HT-29 (cell line): ENCODE measurements around the gene CCNQ. TPM values are rescaled to one million over a fixed set of nuclear protein-coding genes. Genes with fewer than 3 reads are reported as not detected.
A peak's percentile ranks its signal among the peaks of the same experiment; 100 is the strongest.

Experiments
- DNase-seq: peaks from one replicate; pipeline ENCODE4 v3.0.0-alpha.2; 2015; ENCODE audit warnings: low spot score
- total RNA-seq: library from RNA; depleted of rRNA; stranded (reverse); fragments of >200 nt; shearing (Covaris generic); gene quantifications from 2 replicates; pipeline ENCODE4 v1.2.3, GENCODE V29; 2014

Gene CCNQ
- total RNA-seq, 1 experiment from 2014 or later, result 107 TPM

DNA sequence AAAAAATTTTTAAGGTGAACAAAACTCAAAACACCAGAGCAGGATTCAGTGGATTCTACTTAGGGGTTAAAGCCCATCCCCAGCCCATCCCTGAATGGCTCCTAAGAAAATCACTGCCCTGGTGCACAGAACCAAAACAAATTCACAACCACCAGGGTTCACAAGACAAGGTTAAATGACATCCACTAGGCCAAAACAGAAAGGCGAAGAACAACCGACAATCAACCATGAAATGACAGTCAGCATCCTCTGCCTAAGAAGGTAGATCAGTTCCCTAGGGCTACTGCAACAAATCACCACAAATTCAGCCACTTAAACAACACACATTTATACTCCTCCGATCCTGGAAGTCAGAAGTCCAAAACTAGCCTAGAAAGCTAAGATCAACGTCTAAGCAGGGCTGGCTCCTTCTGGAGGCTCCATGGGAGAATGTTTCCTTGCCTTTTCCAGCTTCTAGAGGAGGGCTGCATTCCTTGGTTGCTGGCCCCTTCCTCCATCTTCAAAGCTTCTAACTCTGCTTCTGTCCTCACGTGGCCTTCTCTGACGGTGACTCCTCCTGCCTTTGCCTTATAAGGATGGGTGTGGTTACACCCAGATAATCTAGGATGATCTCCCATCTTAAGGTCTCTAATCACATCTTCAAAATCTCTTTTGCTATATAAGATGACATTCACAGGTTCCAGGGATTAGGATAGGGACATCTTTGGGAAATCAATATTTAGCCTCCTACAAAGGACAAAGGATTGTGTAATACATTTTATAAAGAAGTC, 1.8 kb downstream of the CCNQ start:
- no peak for DNase-seq

- no peak for DNase-seq
These were observed 2.8 kb downstream of the CCNQ start for GRCh38 chrX:153595859-153596857.

GRCh38 chrX:153595387-153595786, 3.6 kb downstream of the CCNQ start:
- no peak for DNase-seq

- DNase-seq, result no peak
These were observed 5.0 kb downstream of the CCNQ start for GRCh38 chrX:153593811-153594500.

DNA sequence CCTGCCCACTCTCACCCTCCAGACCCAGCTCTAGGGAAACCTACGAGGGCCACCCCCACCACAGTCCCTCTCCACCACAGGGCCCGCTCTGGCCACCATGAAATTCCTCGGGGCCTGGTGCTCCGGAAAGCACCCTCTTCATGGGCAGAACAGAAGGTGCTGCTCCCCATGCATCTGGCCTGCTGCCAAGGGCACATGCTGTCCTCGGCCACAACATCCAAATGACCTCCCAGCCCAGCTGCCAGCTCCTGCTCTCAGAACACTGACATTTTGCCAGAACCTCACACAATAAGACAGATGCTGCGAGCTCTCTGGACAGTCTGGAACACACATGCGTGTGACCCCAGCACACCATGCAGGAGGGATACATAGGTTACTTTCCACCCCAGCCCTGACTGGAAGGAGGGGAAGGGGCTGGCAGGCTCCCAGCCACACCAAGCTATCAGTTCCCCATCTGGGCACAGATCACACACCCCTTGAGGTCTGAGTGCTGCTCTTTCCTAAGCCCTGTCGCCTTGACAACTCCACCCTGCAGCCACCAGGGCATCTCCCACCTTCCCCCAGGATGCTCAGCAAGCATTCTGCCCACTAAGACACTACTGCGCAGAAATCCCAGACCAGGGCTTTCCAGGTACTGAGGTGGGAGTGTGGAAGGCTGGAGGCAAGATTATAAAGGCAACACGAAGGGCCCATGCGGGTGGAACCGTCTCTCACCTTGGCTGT, 5.8 kb downstream of the CCNQ start:
- DNase-seq, result no peak

DNA sequence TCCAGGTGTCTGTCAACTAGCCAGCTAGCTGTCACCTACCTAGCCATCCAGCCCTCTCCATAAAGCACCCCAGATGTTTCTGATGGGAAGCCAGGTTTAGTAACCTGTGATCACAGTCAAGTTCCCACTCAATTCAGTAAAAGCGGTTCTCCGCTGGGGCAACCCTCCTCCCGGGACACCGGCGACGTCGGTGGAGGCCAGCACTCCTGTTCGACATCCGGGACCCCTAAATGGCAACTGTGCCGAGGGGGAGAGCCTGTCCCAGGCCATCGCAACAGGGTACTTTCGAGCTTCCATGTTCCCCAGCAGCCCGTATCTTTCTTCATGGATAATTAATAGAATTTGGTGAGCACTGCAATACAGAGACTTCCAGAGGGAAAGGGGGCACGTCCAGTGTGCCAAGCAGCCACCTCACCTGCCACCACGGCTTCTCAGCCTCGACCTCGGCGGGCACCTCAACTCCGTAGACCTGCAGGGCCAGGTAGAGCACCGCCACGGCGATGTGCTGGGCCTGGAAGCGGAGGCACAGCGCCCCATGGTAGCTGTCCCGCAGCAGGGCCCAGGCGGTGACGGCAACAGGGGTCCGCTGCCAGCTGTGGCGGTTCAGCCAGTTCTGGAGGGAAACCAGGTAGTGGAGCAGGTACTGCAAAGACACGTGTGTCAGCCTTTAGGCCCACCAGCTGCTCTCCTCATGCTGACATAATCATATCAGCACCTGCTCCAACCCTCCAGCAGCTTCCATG, 6.7 kb downstream of the CCNQ start:
- DNase-seq, result no peak

DNA sequence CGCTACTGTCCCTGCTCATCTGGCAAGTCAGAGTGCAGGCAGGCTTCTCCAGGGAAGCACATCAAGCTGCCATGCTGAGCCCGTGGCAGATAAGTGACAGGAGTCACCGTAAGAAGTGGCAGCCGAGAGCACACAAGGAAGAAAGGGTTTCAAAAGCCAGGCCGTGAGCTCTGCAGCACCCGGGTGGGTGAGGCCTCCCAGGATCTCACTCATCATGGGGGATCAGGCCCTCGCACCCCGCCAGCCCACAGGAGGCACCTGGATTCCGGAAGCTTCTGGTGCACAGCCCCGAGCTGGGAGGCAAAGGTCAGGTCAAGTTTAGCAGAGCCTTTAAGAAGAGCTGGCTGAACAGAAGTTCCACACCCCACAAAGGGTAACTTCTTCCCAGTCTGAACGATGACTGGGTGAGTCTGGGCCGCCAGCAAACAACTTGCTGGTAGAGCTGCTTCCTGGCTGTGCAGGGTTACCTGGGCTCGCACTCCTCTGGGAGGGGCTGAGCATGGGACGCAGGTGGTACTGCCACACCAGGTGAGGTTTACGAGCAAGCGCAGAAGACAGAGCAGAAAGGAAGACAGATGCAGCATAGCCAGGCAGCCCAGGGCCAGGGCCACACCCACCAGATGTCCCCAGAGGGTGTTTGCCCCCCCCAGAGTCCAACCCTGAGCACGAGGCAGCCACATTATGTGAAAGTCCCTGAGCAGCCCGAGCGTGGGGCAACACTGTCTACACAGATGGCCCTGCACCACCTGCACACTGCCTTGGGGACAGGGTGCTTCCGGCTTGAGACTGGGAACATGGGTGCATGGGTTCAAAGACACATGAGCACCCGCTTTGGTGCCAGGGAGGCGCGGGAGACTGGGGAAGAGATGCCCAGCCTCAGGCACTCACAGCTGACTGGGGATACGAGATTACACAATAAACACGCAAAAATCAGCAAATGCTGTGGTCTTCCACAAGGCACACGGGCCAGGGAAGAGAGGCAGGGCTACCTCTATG, 7.7 kb downstream of the CCNQ start:
- DNase-seq, result no peak

DNA sequence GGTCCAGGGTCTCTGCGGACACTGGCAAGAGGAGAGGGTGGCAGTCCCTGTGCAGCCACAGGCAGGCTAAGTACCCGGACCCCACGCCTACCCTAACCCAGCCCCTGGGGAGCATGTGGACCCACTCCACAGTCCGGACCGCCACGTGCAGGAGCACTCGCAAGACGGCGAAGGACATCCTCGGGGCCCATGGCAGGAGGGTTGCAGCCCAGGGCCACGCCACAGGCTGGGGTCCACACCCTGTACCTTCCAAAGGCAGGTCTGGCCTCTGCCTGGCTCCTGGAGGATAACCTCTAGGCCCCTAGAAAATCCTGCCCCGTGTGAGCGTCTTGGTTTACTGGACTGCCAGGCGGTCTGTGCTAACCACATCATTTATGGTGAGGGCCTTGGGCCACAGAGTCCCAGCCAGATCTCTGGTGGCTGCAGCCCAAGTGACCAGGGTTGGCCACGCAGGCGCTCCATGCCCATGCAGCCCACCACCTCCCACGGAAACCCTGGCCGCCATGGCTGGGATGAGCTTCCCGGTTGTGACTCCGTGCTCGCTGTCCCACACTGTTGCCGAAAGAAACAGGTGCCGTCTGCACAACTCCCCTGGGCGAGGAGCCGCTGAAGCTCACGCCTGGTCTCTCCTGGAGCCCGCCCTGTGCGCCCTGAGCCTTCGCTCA, 10.0 kb downstream of the CCNQ start:
- DNase-seq, result no peak

DNA sequence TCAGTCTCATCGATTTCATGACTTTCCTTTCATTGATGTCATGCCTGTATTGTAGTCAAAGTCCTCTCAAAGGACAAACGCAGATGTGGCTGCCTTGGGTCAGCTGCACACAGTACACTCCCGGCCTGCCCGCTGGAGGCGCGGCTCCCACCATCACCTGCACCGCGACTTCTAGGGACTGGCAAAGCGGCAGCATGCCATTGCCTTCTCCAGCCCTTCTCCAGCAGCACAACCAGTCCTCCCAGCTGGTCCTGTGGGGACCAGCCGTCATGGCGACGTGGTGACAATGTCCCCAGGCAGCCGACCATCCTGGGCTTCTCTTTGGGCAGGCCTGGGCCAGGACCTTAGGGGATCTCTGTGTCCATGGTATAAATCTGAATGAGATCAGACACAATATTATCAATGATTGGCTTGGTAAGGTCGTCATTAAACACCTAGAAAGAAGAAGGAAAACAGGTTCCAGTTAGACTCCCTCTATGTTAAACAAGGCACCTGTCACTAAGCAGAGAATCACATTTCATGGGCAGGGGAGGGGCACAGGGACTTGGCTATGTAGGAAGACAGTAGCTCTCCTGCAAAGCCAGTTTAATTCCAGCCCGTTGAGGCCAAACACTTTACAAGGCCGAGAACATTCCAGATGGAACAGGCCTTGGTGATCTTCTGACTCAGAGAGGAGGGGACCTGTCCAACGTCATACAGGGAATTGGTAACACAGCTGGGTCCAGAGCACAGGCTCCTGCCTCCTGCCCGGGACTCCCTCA, 10.7 kb downstream of the CCNQ start:
- DNase-seq, result no peak

- DNase-seq, result no peak
These were observed 11.6 kb downstream of the CCNQ start for GRCh38 chrX:153587342-153587741.

DNA sequence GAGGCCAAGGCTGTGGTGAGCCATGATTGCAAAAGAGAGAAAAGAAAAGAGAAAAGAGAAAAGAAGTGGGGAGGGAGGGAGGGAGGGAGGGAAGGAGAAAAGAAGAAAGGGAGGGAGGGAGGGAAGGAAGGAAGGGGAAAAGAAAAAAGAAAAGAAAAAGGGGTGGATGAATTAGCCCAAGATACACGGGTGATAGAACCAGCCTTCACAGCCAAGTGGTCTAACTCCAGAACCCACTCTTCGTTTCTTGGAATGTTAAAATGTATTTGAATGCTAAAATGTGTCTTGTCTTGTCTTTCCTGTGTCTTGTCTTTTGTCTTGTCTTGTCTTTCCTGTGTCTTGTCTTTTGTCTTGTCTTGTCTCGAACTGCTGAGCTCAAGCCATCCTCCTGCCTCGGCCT, 13.1 kb downstream of the CCNQ start:
- DNase-seq, result no peak

DNA sequence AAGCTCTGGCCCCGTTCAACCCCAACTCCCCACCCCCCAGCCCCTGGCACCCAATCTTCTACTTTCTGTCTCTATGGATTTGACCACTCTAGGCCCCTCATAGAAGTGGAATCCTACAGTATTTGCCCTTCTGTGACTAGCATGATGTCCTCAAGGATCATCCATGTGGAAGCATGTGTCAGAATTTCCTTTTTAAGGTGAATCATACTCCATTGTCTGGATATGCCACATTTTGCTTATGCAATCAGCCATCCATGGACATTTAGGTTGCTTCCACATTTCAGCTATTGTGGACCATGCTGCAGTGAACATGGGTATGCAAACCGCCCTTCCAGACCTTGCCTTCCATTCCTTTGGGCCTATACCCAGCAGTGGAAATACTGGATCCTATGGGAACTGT, 15.5 kb downstream of the CCNQ start:
- DNase-seq, result no peak

GRCh38 chrX:153582896-153583295, 16.0 kb downstream of the CCNQ start:
- DNase-seq, result no peak

GRCh38 chrX:153580700-153581386, 18.1 kb downstream of the CCNQ start:
- peak; percentile 32 for DNase-seq

DNA sequence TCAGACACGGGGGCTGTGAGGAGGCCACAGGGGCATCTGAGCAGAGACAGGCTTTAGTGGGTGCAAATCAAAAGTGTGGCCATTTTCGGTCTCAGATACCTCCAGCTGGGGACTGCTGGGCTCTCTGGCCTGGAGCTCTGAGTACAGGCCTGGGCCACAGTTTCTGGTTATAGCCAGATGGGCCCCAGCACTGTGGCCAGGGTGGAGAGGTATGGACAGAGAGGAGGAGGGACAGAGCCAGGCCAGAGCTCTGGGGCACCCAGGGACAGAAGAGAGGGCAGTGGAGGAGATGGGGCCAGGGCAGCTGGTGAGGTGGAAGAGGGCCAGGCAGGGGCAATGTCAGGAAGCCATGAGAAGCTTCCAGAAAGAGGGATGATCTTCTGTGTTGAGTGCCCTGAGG, 20.1 kb downstream of the CCNQ start:
- DNase-seq, result no peak

GRCh38 chrX:153578200-153578835, 20.6 kb downstream of the CCNQ start:
- DNase-seq, result no peak

- DNase-seq, result no peak
These were observed 22.0 kb downstream of the CCNQ start for GRCh38 chrX:153576961-153577360.
